Esophagus (tissue), 2 donors: ENCODE results near the gene NFIX. TPM values are rescaled to one million over a fixed set of nuclear protein-coding genes. Genes with fewer than 3 reads are reported as not detected.

Experiments used
- H3K27ac ChIP-seq, 2 donors: one replicate each; pipeline ENCODE4 v1.5.1; 2013; ENCODE audit warnings: low read depth in 2 of 2, mild to moderate bottlenecking in 2 of 2, inconsistent platforms in 1 of 2, low read length in 1 of 2, moderate library complexity in 1 of 2
- H3K27me3 ChIP-seq, 2 donors: one replicate each; pipeline ENCODE4 v1.6.1; 2013; ENCODE audit warnings: low read length in 2 of 2, control low read depth in 1 of 2, mild to moderate bottlenecking in 1 of 2; ENCODE audit not compliant: insufficient read depth in 2 of 2, control insufficient read depth in 1 of 2
- H3K36me3 ChIP-seq, 2 donors: one replicate each; pipeline ENCODE4 v1.6.1; 2013; ENCODE audit warnings: low read length in 1 of 2; ENCODE audit not compliant: control insufficient read depth in 2 of 2, insufficient read depth in 2 of 2
- H3K4me1 ChIP-seq, 2 donors: one replicate each; pipeline ENCODE4 v1.6.1; 2013; ENCODE audit warnings: low read length in 1 of 2; ENCODE audit not compliant: control insufficient read depth in 2 of 2, insufficient read depth in 2 of 2
- H3K4me3 ChIP-seq, 2 donors: one replicate each; pipeline ENCODE4 v1.5.1; 2013; ENCODE audit warnings: low read length in 2 of 2, mild to moderate bottlenecking in 2 of 2, low read depth in 1 of 2, moderate library complexity in 1 of 2
- H3K9me3 ChIP-seq, 2 donors: one replicate each; pipeline ENCODE4 v1.6.1; 2013; ENCODE audit warnings: mild to moderate bottlenecking in 2 of 2, low read depth in 1 of 2, low read length in 1 of 2, moderate library complexity in 1 of 2; ENCODE audit not compliant: control insufficient read depth in 2 of 2, insufficient read depth in 1 of 2
- WGBS, 2 donors: extraction: QIAGEN DNeasy Blood & Tissue Kit; methylation state at CpG; one replicate each; pipeline ENCODE4 v1.1.7; 2013; 5-methylcytosine and 5-hydroxymethylcytosine counted together
- polyA plus RNA-seq, 2 donors: library from polyadenylated mRNA; stranded (reverse); fragments of 200-250 nt; gene quantifications; one replicate each; pipeline ENCODE4 v1.2.3, GENCODE V29; 2013
- donor health status: healthy with polysubstance abuse.
- donor health status: Bipolar disorder and iron deficiency.

The NFIX gene
- polyA plus RNA-seq, 2 donors: 26.9 to 38.5 TPM

GRCh38 chr19:13004273-13004672 lies 9.0 kb downstream of the NFIX start:
- Histone ChIP-seq H3K27ac (peak overlapping the region; percentile 89 to 92), H3K9me3 (no peaks in the 10 kb centered on the region), H3K4me3 (no peak overlapping the region), H3K27me3 (no peaks in the 10 kb centered on the region), H3K4me1 (peaks cover 18 to 73% of the 10 kb centered on the region in 2 donors), H3K36me3 (peaks cover 0 to 5% of the 10 kb centered on the region in 2 donors)
- WGBS, 2 donors: 48 to 53% methylated on average over 7 of the region's 7 CpGs

GRCh38 chr19:13005253-13005652 lies 10.0 kb downstream of the NFIX start:
- peak overlapping the region; percentile 89 to 92 for H3K27ac ChIP-seq
- H3K9me3 ChIP-seq: no peaks in the 10 kb centered on the region
- H3K4me1 ChIP-seq: peaks cover 21 to 75% of the 10 kb centered on the region in 2 donors
- peaks cover 0 to 5% of the 10 kb centered on the region in 2 donors for H3K36me3 ChIP-seq
- no peaks in the 10 kb centered on the region for H3K27me3 ChIP-seq
- H3K4me3 ChIP-seq: no peak overlapping the region
- WGBS, 2 donors: 58 to 73% methylated on average over 4 of the region's 4 CpGs

- no peak overlapping the region for H3K4me3 ChIP-seq
- peak overlapping the region; percentile 89 to 92 for H3K27ac ChIP-seq
- H3K4me1 ChIP-seq: peaks cover 23 to 74% of the 10 kb centered on the region in 2 donors
Measured at GRCh38 chr19:13005861-13006370, 10.6 kb downstream of the NFIX start.

GRCh38 chr19:13006431-13007281 lies 11.4 kb downstream of the NFIX start:
- peak overlapping the region in 1 of 2 donors; percentile 1 for H3K4me3 ChIP-seq
- WGBS, 2 donors: 40 to 49% methylated on average over 28 of the region's 28 CpGs
- H3K27ac ChIP-seq: peak overlapping the region; percentile 89 to 92
- H3K27me3 ChIP-seq: no peaks in the 10 kb centered on the region
- peaks cover 0 to 5% of the 10 kb centered on the region in 2 donors for H3K36me3 ChIP-seq
- peaks cover 23 to 69% of the 10 kb centered on the region in 2 donors for H3K4me1 ChIP-seq
- no peaks in the 10 kb centered on the region for H3K9me3 ChIP-seq

More at GRCh38 chr19:13005861-13006370, 10.6 kb downstream of the NFIX start:
- Histone ChIP-seq H3K27me3 (no peaks in the 10 kb centered on the region), H3K9me3 (no peaks in the 10 kb centered on the region), H3K36me3 (peaks cover 0 to 5% of the 10 kb centered on the region in 2 donors)
- WGBS, 2 donors: 30 to 36% methylated on average over 12 of the region's 12 CpGs

- Histone ChIP-seq H3K27me3 (no peaks in the 10 kb centered on the region), H3K4me3 (peak overlapping the region in 1 of 2 donors; percentile 1), H3K36me3 (peaks cover 0 to 5% of the 10 kb centered on the region in 2 donors), H3K27ac (peak overlapping the region; percentile 89 to 92), H3K4me1 (peaks cover 27 to 75% of the 10 kb centered on the region in 2 donors), H3K9me3 (no peaks in the 10 kb centered on the region)
- 30 to 34% methylated on average over 17 of the region's 17 CpGs for WGBS, 2 donors
Measured at GRCh38 chr19:13007292-13008045, 12.2 kb downstream of the NFIX start.

- Histone ChIP-seq H3K27ac (peak overlapping the region; percentile 89 to 92), H3K36me3 (peaks cover 0 to 3% of the 10 kb centered on the region in 2 donors), H3K27me3 (no peaks in the 10 kb centered on the region), H3K4me1 (peaks cover 27 to 65% of the 10 kb centered on the region in 2 donors), H3K9me3 (no peaks in the 10 kb centered on the region), H3K4me3 (no peak overlapping the region)
- whole genome bisulfite sequencing, 2 donors: 49 to 73% methylated on average over 28 of the region's 28 CpGs
Measured at GRCh38 chr19:13008926-13009787, 13.9 kb downstream of the NFIX start.

GRCh38 chr19:13010038-13010991 lies 15.0 kb downstream of the NFIX start:
- 32 to 44% methylated on average over 62 of the region's 62 CpGs for WGBS, 2 donors
- peaks cover 34 to 63% of the 10 kb centered on the region in 2 donors for H3K4me1 ChIP-seq
- H3K36me3 ChIP-seq: no peaks in the 10 kb centered on the region
- peak overlapping the region; percentile 89 to 92 for H3K27ac ChIP-seq
- no peaks in the 10 kb centered on the region for H3K27me3 ChIP-seq
- H3K9me3 ChIP-seq: no peaks in the 10 kb centered on the region
- H3K4me3 ChIP-seq: no peak overlapping the region

GRCh38 chr19:13010992-13011652 lies 15.8 kb downstream of the NFIX start:
- no peaks in the 10 kb centered on the region for H3K27me3 ChIP-seq
- peaks cover 30 to 58% of the 10 kb centered on the region in 2 donors for H3K4me1 ChIP-seq

More at GRCh38 chr19:13010992-13011652, 15.8 kb downstream of the NFIX start:
- no peak overlapping the region for H3K4me3 ChIP-seq
- H3K36me3 ChIP-seq: no peaks in the 10 kb centered on the region
- 39 to 46% methylated on average over 38 to 39 of the region's 39 CpGs for WGBS, 2 donors
- H3K9me3 ChIP-seq: no peaks in the 10 kb centered on the region
- H3K27ac ChIP-seq: peak overlapping the region; percentile 89 to 94
